GOT3 (cell line): ENCODE data around the gene CCNG1.
A peak's percentile ranks its signal among the peaks of the same experiment; 100 is the strongest.
"Not testable (repeated sequence)": the region's sequence is repeated elsewhere in the genome, so short reads cannot be mapped to it uniquely, and the experiment has no call there.

Experiments
- DNase-seq: peaks from one replicate; lab custom pipeline; 2025; ENCODE audit warnings: mixed read lengths; lab: John Stamatoyannopoulos, UW

CCNG1 gene

DNA sequence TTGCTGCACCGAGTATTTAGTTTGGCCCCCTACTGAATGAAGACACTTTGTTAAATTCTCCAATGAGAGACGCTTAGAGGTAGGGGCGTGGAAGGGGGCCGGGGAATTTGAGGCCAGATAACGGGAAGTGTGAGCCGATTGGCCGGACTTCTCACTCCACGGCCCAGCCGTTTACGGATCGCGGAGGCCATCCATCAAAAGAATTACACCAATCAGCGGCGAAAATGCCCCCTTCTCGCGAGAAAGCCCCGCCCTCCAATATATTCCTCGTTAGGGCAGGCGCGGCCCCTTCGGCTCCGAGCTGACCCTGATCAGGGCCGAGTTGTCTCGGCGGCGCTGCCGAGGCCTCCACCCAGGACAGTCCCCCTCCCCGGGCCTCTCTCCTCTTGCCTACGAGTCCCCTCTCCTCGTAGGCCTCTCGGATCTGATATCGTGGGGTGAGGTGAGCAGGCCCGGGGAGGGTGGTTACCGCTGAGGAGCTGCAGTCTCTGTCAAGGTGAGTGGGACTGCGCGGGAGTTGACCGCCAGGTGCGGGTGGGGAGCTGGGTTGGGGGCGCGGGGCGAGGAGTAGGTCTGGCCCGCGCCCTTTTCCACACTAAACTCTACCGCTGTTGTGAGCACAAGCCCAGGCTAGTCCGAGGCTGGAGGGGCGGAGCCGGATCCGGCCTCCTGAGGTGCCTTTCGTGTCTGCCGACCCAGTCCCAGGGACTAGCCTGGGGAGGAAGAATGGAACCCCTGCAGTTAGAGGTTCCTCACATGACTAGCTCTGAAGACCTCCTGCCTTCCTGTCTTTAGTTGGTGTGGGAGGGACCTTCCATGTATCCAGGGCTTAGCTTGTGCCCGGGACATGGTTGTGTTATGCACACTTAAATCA lies at the start of gene CCNG1:
CCNG1 (plus strand) TSS at position 287 of the 874 bp plus-strand sequence. CDS start 1,662 bp downstream, outside the sequence.
- peak; percentile 89 for DNase-seq

DNA sequence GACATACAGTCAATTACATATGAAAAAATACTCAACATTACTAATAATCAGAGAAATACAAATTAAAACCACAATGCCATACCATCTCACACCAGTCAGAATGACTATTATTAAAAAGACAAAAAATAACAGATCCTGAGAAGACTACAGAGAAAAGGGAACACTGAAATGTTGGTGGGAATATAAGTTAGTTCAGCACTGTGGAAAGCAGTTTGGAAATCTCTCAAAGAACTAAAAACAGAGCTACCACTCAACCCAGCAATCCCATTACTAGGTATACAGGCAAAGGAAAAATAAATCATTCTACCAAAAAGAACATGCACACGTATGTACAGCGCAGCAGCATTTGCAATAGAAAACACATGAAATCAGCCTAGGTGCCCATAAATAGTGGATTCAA lies 41.6 kb upstream of the CCNG1 start:
- no peak for DNase-seq

GRCh38 chr5:163396818-163397340 lies 40.5 kb upstream of the CCNG1 start:
- not testable (repeated sequence) for DNase-seq

GRCh38 chr5:163397354-163397753 lies 40.0 kb upstream of the CCNG1 start:
- DNase-seq: no peak

DNA sequence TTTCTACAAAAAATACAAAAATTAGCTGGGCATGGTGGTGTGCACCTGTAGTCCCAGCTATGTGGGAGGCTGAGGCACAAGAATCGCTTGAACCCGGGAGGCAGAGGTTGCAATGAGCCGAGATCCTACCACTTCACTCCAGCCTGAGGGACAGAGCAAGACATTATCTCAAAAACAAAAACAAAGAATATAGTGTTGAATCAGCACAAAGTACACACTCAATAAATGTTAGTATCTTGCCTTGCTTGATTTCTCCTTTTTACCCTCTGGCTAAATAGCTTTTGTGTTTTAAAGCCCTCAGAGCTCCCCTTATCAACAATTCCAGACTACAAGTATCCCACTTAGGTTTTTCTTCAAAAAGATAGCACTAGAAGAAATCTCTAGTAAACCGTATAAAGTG lies 37.5 kb upstream of the CCNG1 start:
- DNase-seq: no peak

DNA sequence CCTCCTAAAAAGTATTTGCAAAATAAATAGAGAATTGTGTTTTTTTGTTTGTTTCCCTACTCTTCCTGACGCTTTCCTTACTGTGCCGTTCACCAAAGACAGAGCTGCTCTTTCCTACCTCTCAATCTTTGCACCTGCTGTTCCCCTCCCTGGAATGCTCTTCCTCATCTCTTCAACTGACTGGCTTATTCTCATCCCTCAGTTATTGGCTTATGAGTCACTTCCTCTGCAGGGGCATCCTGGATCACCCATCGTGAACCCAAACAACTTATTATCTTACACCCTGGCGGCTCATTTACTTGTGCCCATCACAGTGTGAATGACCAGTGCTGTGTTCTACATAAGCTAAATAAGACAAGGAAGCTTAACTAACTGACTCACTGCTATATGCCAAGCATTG lies 36.1 kb upstream of the CCNG1 start:
- DNase-seq: no peak

- DNase-seq: no peak
Observed at GRCh38 chr5:163402007-163402406, 35.4 kb upstream of the CCNG1 start.

DNA sequence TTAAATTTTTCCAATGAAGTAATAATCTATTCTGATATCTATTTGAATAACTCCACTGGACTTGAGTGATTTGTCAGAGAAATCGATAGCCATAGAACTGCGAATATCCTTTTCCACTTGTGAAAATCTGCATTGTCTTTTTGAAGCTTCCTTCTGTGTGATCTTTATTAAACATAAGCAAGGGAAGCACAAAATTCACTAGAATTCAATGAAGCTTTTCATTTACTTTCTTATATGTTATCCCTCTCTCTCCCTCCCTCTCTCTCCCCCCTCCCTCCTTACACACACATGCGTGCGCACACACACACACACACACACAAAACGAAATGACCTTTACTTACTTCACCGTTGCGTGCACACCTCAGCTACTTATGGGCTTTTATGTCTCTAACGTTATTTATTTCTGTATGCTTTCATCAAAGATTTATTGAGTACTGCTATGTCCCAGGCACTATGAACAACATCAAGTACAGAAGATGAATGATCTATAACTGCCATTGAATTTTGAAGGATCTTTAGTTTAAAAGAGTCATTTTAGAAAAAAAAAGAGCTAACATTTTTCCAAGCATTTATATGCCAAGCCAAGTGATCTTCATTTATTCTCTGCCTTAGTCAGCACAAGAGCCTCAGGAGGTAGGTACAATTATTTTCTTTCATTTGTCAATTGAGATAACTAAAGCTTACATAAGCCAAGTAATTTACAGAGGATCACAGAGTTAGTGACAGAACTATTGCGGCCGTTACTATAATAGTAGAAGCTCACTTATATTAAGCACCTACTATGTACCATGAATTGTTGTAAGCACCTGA lies 32.8 kb upstream of the CCNG1 start:
- DNase-seq: no peak

DNA sequence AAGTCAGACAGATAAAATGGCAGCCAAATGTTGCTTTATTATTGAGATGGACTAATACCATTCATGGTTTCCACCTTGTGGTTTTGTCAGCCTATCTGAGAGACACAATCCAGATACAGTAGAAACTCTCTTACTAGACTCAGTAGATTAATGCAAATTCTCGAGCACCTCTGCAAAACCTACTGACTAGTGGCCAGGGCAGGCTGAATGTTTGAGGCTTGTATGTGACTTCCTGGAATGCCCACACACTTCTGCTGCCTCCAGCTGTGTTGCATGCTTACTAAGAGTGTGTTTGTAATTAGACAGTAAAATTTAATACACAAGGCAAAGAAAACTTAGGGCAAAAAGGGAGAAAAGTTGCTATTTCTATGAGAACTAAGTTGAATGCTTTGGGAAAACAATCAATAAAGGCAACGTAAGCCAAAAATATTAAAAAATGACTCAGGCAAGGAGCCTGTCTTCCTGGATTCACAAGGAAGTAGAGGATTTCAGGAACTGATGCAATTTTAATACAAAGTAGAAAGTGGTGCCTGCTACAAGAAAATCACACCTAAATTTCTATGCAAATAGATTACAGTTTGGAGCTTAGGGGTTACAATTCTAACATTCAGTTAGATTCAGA lies 30.2 kb upstream of the CCNG1 start:
- no peak for DNase-seq

- peak; percentile 9 for DNase-seq
Observed at GRCh38 chr5:163408311-163408923, 29.0 kb upstream of the CCNG1 start.

- no peak for DNase-seq
Observed at GRCh38 chr5:163409384-163409783, 28.0 kb upstream of the CCNG1 start.

DNA sequence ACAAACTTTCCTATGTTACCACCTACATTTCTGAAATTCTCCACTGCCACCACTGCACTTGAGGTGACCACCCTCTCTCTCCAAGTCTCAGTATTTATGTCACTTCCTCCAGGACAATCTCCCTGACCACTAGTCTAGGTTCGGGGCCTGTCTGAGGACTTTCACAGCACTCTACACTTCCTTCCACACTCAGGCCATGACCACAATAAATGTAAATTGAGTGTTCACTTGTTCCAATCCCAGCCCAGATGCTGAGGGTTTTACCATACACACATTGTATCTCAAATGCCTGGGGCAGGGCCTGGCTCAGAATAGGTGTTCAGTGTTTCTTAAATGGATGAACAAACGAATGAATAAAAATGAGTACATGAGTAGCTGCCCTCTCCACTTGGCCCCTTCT lies 26.9 kb upstream of the CCNG1 start:
- no peak for DNase-seq

DNA sequence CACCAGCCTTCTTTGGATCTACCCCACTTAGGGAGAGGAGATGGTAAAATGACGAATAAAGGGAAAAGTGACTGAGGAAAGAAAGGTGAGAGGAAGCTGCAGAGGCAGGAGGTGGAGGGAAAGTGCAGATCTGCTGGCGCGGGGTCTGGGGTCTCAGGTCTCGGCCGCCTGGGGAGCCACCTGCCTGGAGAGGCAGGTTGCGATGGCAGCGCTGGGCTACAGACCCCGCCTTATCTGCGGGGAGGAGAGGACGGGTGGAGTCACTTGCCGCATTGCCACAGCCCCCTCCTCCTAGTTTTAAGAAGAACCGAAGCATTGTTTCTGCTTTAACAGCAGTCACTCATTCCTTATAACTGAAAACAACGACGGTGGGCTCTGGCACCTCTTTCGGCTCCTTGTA lies 21.7 kb upstream of the CCNG1 start:
- DNase-seq: not testable (repeated sequence)

DNA sequence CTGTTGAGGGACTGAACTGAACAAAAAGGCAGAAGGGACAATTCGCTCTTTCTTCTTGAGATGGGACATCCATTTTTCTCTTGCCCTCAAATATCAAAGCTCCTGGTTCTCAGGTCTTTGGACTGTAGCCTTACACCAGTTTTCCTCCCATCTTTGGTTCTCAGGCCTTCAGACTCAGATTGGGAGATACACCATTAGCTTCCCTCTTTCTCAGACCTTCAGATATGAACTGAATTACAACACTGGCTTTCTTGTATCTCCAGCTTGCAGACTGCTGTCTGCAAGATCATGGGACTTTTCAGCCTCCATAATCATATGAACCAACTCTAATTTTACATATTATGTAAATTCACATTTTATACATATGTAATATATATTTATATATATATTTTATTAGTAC lies 12.6 kb upstream of the CCNG1 start:
- no peak for DNase-seq

DNA sequence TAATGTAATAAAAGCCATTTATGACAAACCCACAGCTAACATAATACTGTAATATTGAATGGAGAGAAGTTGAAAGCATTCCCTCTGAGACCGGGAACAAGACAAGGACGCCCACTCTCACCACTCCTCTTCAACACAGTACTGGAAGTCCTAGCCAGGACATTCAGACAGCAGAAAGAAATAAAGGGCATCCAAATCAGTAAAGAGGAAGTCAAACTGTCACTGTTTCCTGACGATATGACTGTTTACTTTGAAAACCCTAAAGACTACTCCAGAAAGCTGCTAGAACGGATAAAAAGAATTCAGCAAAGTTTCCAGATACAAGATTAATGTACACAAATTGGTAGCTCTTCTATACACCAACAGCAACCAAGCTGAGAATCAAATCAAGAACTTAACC lies 11.3 kb upstream of the CCNG1 start:
- DNase-seq: not testable (repeated sequence)

GRCh38 chr5:163432544-163432943 lies 4.9 kb upstream of the CCNG1 start:
- no peak for DNase-seq

- DNase-seq: no peak
Observed at GRCh38 chr5:163433271-163433670, 4.1 kb upstream of the CCNG1 start.

- DNase-seq: no peak
Observed at GRCh38 chr5:163434401-163434866, 3.0 kb upstream of the CCNG1 start.

DNA sequence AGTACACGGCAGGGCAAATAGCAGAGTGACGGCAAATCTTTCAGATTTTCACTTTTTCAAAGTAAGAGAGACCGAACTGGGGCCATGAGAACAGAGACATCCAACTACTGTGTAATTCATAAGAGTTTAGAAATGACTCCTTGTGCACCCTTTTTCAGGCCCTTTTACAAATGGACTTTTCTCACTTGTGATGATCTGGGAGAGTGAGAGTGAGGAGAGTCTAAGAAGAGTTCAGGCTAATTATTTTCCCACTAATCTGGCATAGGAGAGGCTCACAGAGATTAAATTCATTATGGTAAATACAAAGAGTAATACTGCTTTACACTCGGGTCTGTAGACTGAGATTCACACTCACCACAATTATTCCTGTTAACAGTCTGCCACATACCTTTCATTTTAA lies 880 bp upstream of the CCNG1 start:
- DNase-seq: no peak

DNA sequence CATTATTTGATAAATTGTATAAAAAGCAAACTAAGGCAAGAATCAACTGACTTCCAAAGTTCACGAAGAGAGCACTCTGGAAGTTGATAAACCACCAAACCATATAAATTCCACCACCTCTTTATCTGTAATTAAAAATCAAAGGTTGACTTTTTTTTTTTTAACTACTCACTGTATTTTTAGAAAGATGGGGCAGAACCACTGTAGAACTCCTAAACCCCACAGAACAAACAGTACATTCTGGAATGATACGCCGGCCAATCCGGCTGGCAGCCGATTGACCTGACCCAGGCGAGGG lies 435 bp upstream of the CCNG1 start:
- no peak for DNase-seq

DNA sequence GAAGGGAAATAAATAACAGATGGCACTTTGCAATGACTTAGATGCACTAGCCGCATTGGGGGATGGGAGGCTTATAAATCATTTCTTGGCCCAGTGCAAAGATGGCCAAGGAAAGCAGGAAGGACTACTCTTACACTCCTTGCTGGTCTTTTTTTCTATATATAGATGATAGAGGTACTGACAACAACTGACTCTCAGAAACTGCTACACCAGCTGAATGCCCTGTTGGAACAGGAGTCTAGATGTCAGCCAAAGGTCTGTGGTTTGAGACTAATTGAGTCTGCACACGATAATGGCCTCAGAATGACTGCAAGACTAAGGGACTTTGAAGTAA lies 1.7 kb downstream of the CCNG1 start:
- no peak for DNase-seq

- no peak for DNase-seq
Observed at GRCh38 chr5:163440954-163441353, 3.6 kb downstream of the CCNG1 start.
